HG03439 (cell line): Measurements from ENCODE around the gene CDH12.
"Not testable (repeated sequence)": the region's sequence is repeated elsewhere in the genome, so short reads cannot be mapped to it uniquely, and the experiment has no call there.

ENCODE experiments used
- ATAC-seq: cut with Tn5 transposase; IDR thresholded peaks from one replicate; pipeline ENCODE4 v1.9.1; 2021; ENCODE audit warnings: mild to moderate bottlenecking, moderate library complexity; ENCODE audit not compliant: unreplicated experiment

Gene CDH12

DNA sequence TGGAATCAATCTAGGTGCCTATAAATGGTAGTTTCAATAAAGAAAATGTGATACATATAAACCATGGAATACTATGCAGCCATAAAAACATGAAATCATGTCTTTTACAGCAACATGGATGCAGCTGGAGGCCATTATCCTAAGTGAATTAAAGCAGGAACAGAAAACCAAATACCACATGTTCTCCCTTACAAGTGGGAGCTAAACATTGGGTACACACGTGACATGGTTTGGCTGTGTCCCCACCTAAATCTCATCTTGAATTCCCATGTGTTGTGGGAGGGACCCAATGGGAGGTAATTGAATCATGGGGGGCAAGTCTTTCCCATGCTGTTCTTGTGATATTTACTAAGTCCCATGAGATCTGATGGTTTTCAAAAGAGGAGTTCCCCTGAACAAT is 78.9 kb downstream of the CDH12 start:
- ATAC-seq, result not testable (repeated sequence)

DNA sequence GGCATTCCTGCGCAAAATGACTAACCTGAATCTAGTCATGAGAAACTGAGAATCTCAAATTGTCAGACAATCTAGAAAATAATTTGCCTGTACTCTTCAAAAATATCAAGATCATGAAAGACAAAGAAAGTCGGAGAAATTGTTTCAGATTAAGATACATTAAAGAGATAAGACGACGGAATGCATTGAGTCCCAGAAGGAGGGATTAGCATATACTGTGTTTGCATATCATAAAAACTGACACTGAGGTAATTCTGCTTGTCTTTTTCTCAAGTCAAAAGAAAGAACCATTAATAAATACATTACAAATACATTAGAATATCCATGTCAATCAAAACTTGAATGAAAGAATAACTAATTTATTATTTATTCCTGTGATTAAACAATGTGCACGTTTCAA is 88.4 kb downstream of the CDH12 start:
- ATAC-seq, result no peak

DNA sequence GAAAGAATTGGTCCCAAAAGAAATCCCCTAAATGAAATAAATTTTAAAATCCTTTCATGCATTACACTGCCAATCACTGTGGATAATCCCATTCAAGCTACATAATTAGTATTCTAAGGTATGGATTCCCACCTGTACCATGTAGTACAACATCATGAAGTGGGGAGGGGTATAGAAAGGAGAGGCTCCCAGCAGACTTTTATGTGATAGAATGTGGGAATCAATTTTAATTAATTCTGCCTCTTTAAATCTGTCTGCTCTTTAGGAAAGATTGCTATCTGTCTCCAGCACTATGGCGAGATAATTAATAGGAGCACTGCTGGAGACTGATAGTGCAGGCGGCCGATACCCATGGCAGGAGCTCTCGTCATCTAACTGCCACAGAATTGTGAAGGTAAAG is 95.4 kb downstream of the CDH12 start:
- ATAC-seq, result no peak

DNA sequence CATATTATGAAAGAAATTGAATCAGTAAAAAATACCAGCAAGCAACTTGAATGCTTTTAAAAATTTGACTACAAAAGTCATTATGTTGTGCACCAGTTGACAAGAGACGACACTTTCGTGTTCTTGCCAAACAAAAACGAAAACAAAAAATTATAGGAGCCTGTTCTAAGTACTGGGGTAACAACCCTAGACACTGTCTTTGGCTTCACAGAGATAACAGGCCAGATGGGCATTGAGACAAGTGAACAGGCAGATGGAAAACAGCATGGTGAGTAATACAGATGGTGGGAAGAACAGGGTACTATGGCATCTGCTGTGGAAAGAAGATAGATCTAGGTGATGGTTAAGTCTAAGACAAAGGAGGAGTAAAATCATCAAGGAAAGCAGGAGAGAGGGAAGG is 99.0 kb downstream of the CDH12 start:
- ATAC-seq, result no peak

DNA sequence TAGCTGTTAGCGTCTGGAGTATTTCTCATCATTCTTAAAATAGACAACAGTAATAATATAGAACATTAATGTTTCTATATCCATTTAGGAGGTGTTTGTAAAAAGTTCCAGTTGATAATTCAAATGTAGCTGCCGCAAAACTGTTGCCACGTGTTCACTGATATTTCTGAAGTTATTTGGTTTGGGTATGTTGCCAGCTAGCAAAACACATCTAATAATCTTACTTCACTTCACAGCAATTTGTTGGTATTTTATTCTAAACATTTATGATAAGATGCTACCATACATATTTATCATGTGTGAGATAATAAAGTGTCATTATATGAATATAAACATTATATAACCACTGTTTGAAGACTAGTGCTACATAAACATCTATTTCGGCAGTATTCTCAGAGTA is 101.6 kb downstream of the CDH12 start:
- ATAC-seq, result no peak

DNA sequence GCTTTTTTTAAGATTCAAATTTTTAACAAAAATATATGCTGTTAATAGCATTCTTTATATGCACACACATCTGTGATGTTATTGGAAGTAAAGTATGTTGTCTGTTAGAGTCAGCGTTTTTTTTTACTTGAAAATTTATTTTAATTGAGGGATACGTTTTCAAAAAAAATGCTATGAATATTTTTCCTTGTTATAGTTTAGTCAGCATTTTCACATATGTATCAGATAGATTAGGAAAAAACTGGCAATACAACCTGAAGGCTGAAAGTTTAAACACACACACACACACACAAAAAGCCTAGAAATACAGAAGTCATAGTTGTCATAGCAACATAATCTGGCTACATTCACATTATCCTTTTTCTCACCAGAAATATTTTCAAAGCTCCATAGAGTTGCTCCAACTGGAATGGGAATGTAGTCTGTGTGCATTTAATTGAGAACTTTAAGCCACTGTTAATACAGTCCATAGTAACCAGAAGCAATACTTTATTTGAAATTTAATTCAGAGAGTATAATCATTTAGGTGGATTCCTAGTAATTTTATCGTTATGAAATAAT is 116.6 kb downstream of the CDH12 start:
- no peak for ATAC-seq

DNA sequence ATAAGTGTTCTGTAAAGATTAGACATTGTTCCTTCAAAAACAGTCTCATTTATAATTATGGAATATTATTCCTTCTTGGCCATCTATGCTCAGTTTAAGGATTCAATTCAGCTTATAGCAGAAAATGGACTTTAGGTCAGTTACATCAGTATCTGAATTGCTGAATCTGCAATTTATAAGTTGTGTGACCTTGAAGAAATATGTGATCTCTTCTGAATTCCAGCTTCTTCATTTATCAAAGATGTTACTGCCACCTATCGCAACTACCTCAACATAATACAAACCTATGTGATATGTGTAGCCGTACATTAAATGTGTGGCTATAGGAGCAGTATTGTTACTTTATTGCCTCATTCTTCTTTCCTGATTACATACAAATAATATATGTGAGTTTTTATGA is 118.2 kb downstream of the CDH12 start:
- ATAC-seq, result no peak

DNA sequence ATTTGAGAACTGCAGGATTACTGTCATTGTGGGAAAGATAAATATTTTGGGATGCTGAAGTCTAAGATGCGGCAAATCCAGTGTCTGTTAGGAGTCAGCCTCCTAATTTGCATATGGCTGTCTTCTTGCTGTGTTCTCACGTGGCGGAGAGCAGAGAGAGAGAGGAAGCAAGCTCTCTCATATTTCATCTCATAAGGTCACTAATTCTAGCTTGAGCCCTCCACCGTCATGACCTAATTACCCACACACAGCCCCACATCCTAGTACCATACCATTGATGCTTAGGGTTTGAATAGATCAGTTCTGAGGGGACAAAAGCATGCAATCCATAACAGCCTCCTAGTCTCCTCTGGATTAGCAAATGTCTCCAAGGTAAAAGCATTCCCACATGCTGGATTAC is 124.5 kb downstream of the CDH12 start:
- no peak for ATAC-seq

DNA sequence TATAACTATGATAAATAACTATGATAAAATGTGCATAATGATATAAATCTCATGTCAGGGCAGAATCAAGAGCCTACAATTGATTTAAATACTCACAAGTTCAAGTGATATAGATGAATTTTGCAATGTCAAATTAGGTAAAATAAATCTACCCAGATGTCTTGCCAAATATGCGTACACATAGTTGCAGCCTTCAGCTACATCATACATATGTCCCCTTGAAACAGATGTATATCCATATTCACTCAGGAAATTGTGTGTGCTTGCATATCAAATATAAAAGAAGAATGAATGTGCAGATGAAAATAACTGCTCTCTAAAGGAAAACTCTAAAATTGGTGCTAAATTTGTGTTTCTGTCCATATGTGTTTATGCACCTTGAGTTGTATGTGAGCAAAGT is 130.7 kb downstream of the CDH12 start:
- no peak for ATAC-seq

DNA sequence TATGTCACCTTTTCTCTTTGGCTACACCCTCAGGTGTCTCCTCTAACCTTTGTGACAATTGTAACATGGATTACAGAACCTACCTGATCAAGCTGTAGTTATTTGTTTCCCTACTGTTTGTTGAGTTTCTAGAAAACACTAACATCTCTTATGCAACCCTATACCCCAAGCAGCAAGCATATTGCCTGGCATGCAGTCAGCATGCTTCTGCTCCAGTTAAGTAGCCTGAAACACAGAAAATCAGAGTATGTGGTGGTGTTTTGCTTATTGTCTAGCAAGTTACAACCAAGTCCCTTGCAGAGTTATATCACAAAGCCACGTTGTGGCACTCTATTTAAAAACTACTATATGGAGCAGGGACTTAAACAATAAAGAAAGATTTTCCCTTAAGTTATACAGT is 131.1 kb downstream of the CDH12 start:
- no peak for ATAC-seq

DNA sequence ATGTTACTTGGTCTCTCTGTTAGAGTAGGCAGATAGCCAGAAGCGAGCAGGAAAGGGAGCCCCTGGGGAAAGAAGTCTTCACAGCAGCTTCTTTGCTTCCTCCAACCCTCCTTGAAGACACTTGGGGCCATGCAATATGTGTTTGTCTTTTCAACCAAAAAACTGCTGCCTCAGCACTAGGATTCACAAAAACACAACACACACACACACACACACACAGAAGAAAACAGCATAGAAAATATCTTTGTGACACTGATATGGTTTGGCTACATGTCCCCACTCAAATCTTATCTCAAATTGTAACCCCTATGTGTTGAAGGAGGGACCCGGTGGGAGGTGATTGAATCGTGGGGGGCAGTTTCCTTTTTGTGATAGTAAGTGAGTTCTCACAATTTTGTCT is 133.3 kb downstream of the CDH12 start:
- ATAC-seq, result no peak

DNA sequence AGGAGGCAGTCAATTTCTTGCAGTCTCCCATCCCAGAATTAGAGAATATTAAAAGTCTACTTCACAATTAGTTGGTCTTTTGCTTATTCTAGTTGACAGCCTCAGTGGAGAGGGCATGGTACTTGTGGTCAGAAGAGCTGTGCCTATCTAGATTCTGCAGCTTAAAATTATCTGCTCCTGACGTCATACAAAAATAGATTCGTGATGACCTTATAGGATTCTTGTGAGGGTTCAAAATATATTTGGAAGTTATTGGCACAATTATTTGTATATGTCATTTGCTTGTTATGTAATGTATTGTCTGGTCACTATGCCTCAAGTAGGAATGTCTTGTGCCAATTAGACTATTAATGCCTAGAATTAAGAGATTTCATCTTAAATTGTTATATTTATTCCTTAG is 142.5 kb downstream of the CDH12 start:
- ATAC-seq, result no peak

DNA sequence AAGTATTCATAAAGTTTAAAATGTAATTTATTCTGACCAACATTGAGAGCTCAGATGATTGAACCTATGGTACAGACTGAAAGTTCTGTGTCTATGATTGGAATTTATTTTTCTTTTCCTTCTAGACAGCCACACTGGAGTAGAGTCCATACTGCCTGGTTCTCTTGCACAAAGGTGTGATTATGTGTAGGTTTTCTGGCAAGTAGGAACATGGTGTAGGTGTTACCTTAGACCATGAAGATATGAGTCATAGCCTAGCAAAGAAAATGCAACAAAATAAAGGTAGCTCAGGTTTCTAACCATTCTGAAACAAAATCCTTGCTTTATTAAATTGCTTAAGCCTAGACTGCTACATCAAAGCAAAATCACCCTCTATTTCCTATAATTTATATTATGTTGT is 143.4 kb downstream of the CDH12 start:
- no peak for ATAC-seq

DNA sequence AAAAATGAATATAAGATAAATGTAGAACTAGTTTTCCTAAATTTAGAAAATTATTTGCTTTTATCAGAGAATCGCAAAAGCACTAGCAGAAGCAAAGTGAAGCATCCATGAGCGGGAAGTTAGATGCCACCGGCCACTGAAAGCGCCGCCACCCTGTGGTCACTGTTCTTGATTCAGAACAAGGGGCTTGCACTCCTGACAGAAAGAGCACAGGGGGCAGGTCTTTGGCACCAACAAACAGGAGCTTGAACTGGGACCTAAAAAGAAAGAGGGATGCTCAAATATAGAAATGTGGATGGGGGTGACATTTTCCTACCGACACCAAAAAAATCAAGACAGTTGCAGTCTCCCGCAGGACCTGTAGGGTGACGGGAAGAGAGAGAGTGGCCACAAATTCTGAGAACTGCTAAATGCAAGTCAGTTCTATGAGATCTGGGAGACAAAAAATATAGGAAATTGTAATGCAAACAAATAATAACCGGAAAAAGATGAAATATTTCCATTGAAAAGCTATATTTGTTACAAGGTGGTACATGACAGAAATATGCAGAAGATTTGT is 144.3 kb downstream of the CDH12 start:
- ATAC-seq, result no peak

DNA sequence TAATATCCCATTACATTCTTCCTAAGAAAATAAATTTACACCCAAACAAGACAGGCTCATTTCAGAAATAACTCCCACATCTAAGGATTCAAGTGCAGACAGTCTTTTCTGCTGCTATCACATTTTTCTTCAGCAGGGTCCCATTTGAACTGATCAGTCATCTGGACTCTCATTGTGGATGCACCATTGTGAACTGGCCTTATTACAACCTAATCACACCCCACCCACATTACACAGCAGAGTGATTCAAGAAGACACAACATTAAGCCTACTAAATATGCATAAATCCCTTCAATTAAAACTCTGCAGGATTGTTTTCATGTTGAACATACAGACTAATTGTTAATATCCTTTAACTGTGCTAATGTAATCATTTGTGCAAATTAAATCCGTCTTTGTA is 146.2 kb downstream of the CDH12 start:
- no peak for ATAC-seq

DNA sequence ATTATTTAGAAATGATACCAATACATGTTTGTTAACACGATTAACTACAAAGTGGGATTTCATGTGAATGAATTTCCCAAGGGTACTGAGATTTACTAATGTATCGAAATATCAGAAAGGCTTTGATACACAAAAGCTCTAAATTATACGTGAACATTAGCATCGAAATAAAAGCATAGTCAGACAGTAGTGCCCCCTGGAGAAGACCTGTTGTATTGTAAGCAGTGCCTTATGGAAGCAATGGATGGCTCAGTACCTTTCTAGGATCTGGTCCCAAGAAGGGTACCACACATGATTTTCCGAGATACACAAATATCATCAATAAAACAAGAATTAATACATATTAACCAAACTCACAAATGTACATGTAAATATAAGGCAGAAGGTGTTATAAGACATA is 153.8 kb downstream of the CDH12 start:
- no peak for ATAC-seq

DNA sequence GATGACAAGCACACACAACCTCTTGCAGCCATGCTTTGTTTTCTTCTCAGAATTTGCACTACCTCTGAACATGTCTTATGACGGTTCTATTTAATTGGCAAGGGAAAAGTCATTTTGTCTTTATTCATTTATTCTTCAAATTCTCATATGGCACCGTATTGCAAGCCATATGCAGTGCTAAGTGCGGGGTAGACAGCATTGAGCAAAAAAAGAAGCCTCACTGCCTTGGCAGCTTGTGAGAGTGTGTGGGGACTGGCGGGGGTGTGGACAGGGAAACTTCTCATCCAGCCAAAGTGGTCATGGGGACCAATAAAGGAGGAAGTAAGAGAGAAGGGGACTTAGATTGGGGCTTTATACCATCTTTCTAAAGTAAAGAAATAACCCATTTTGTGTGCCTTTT is 160.0 kb downstream of the CDH12 start:
- ATAC-seq, result no peak

DNA sequence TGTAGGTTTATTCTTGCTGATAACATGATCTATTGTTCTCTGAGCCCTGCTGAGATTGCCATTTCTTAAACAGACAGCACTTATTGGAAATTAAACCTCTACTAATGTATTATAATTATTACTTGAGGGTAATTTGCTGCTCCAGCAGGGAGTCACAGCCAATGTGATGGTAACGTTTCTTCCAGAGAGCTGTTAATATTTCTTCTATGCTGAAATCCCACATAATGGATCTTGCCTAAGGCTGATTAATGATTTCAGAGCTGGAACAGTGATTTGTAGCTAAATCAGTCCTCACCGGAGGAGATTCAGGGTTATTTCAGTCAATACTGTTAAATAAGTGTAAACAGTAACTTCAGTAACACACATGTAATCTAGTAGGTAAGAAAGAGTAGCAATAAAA is 170.1 kb downstream of the CDH12 start:
- ATAC-seq, result no peak

DNA sequence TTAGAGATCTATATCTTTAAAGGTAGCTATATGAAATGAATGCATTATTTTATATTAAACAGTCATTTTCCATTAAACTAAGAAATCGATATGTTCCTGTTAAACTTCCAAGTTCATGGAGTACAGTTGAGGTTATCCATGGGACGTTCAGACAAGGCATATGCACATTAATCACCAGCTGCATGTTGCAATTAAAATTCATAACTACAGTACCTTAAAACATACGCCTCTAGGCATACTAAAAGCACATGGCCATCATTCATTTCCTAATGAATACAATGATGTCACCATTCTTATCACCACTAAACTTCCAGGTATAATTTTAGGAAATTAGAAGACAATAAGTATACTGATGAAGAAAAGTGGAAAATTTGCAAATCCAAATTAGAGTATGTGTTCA is 174.3 kb downstream of the CDH12 start:
- ATAC-seq, result no peak

DNA sequence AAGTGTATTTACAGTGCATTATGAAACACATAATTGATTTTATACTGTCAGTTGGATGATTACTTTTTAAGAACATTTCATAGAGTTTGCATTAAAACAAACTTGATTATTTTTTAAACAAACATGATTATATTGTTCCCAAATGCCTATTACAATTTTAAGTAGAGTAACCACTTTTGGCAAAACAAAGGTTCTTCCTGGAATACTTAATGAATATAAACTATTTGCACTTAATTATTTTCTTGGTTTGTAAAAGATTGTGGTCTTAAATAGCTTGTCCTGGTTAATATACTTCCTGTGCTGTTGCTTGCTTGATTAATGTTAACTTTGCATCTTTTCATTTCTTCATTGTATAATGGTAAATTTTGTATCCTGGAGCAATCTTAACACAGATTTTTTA is 180.0 kb downstream of the CDH12 start:
- no peak for ATAC-seq

DNA sequence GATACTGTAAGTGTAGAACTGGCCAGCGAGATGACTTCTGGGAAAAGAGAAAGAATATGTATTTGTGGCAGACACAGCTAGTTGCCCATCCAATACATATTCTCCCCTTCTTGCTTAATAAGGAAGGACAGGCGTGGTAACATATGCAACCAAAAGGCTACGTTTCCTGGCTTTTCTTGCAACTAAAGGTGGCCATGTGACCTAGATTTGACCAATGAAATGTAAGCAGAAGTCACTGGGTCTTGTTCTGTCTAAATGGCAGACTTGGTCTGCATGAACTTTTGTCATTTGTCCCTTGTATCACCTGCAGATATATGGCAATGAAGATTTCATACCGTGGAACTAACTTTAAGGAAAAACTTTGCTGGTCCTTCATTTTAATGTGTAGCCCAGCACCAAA is 183.8 kb downstream of the CDH12 start:
- no peak for ATAC-seq

DNA sequence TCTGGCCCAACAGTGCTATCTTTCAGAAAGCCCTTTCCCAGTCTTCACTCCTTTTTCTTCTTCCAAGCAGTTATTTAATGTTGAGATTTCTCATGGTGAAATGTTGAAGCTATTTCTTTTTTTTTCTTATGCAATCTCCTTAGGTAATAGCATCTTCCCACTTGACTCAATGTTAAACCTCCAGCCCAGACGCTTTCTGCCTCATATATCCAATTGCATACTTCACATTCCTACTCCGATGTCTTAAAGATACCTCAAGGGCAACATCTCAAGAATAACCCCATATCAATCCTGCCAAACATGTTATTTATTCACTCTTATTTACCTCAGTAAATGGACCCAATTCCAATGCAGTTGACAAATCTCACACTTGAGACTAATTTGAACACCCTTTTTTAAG is 187.3 kb downstream of the CDH12 start:
- ATAC-seq, result no peak

DNA sequence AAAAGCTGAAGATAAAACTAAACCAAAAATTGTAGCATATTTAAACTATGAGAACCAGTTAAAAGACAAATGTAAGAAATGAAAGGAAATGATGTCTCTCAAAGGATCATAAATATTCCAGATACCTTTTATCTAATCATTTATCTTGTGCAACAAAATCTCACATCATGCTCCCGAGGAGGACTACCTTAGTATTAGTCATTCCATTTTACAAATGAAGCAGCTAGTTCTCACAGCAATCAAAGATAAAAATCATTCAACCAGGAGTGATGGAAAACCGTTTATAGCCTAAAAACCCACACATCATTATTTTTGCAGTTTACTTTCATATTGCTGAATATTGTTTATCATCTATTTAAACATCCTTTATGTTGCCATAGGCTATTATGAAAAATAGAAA is 190.0 kb downstream of the CDH12 start:
- no peak for ATAC-seq

DNA sequence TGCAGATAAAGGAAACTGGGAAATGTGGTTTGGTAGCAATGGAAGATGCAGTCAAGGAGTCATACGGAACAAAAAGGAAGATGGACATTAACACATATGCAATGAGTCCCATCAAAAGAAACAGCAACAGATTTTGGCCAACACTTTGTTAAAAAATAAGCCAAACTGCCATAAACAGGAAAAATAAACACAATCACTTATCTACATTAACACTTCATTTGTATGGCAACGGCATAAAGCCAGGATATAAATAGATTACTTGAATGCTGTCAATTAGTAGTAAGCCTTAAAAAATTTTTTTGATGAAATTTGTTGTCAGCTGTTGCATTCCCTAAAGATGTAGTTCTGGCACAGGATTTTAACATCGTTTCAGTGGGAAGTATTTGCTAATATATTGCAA is 190.8 kb downstream of the CDH12 start:
- ATAC-seq, result no peak
